Epithelial cell of proximal tubule (primary cell): ENCODE data around the gene DGLUCY. TPM values are rescaled to one million over a fixed set of nuclear protein-coding genes. Genes with fewer than 3 reads are reported as not detected.

Experiments used
- DNase-seq: peaks from one replicate; pipeline ENCODE4 v3.0.0-alpha.2; 2011; ENCODE audit warnings: low read depth
- H3K4me3 ChIP-seq: 2 replicates; pipeline ENCODE4 v1.5.1; 2011; ENCODE audit warnings: low read depth, mild to moderate bottlenecking, low read length
- CTCF ChIP-seq: conservative IDR thresholded peaks from 2 replicates; pipeline ENCODE4 v1.5.1; 2012; ENCODE audit warnings: low read depth, mild to moderate bottlenecking, low read length
- total RNA-seq: library from RNA; depleted of rRNA; stranded (reverse); fragments of >200 nt; gene quantifications from 2 replicates; pipeline ENCODE4 v1.2.3, GENCODE V29; 2015

The DGLUCY gene
- total RNA-seq, 1 donor from 2014 or later: 21.6 TPM

- TF ChIP-seq CTCF: no peak
- H3K4me3 ChIP-seq: no peak overlapping the region
- peak; percentile 39 for DNase-seq
Measured at GRCh38 chr14:91249841-91250616, 136.2 kb downstream of the DGLUCY start.

GRCh38 chr14:91250912-91251311 lies 137.0 kb downstream of the DGLUCY start:
- TF ChIP-seq CTCF: no peak
- H3K4me3 ChIP-seq: no peak overlapping the region
- DNase-seq: no peak

- TF ChIP-seq CTCF: peak; percentile 13
- H3K4me3 ChIP-seq: peak overlapping the region; percentile 56
- DNase-seq: no peak
Measured at GRCh38 chr14:91252871-91253794, 139.3 kb downstream of the DGLUCY start.

GRCh38 chr14:91253795-91254323 lies 140.0 kb downstream of the DGLUCY start:
- DNase-seq: no peak
- TF ChIP-seq CTCF: no peak
- peak overlapping the region; percentile 56 for H3K4me3 ChIP-seq

- DNase-seq: no peak
- no peak for TF ChIP-seq CTCF
- no peak overlapping the region for H3K4me3 ChIP-seq
Measured at GRCh38 chr14:91254461-91254860, 140.6 kb downstream of the DGLUCY start.

- no peak for DNase-seq
- no peak for TF ChIP-seq CTCF
- H3K4me3 ChIP-seq: no peak overlapping the region
Measured at GRCh38 chr14:91255026-91255695, 141.3 kb downstream of the DGLUCY start.
